K562 (cell line): Measurements from ENCODE around the gene CCL27. TPM values are rescaled to one million over a fixed set of nuclear protein-coding genes. Genes with fewer than 3 reads are reported as not detected.
A peak's percentile ranks its signal among the peaks of the same experiment; 100 is the strongest.

Experiments
- BMI1 ChIP-seq: fragments of 150-350 bp; IDR thresholded peaks from 2 replicates; pipeline ENCODE4 v1.6.1; 2014; ENCODE audit warnings: low read length
- ETV5 ChIP-seq: sonication (generic); formaldehyde crosslinking; IDR thresholded peaks from 2 replicates; pipeline ENCODE4 v1.4.0; 2020; ENCODE audit warnings: low read depth, mild to moderate bottlenecking, missing genetic modification reagents
- MCM5 ChIP-seq: fragments of 450-650 bp; IDR thresholded peaks from 2 replicates; pipeline ENCODE4 v1.6.1; 2016; ENCODE audit warnings: low read depth
- SMARCA4 ChIP-seq: fragments of 450-650 bp; IDR thresholded peaks from 2 replicates; pipeline ENCODE4 v1.6.1; 2016
- SREBF1 ChIP-seq: fragments of 150-350 bp; IDR thresholded peaks from 2 replicates; pipeline ENCODE4 v1.6.1; 2014; ENCODE audit warnings: antibody characterized with exemption, low read depth, low read length, borderline replicate concordance
- YY1 ChIP-seq, 3 experiments: IDR thresholded peaks; 2 replicates each; pipeline ENCODE4 v1.6.1; 2011; ENCODE audit warnings: low read length in 2 of 3, mild to moderate bottlenecking in 2 of 3, moderate library complexity in 2 of 3, borderline replicate concordance in 1 of 3, control low read depth in 1 of 3, low read depth in 1 of 3; ENCODE audit not compliant: insufficient read depth in 3 of 3, insufficient replicate concordance in 2 of 3, control insufficient read depth in 1 of 3, insufficient read length in 1 of 3; ENCODE audit errors: extremely low read depth in 1 of 3
- ZC3H11A ChIP-seq: IDR thresholded peaks from 2 replicates; pipeline ENCODE4 v1.6.1; 2012; ENCODE audit warnings: low read depth, low read length, improper control_type of control experiment
- ZNF217 ChIP-seq: sonication (generic); formaldehyde crosslinking; IDR thresholded peaks from 2 replicates; pipeline ENCODE4 v1.8.0; 2022; ENCODE audit warnings: mild to moderate bottlenecking, missing genetic modification reagents
- polyA plus RNA-seq, 8 experiments: library from polyadenylated mRNA; depleted of rRNA in 4 of 8; stranded (reverse) in 5 of 8; unstranded in 3 of 8; fragments of >200 nt; fragmentation: Nextera tagmentation in 2 of 8; fragmentation: Illumina TruSeq in 1 of 8; extraction: Ambion mirVana in 2 of 8; extraction: Trizol in 1 of 8; gene quantifications; 2 replicates each; pipeline versions ENCODE4 v1.2.1 to v1.2.3, GENCODE V29; 2011 to 2014; ENCODE audit warnings: inconsistent platforms in 1 of 8, missing spikeins in 1 of 8
- total RNA-seq, 7 experiments: library from RNA; depleted of rRNA in 6 of 7; stranded (reverse); fragments of >200 nt in 6 of 7; fragmentation: Illumina TruSeq in 2 of 7; extraction: Trizol in 2 of 7; gene quantifications; 2 replicates each; pipeline versions ENCODE4 v1.2.1 to v1.2.3, GENCODE V29; 2011 to 2021; ENCODE audit warnings: low replicate concordance in 1 of 7
- TF ChIP-seq, protein P1 (sequence below): fragments of 250-450 bp; sonication (Bioruptor Pico); IDR thresholded peaks from 2 replicates; pipeline ENCODE4 v1.5.0; 2020; ENCODE audit warnings: mild to moderate bottlenecking, borderline replicate concordance
- TF ChIP-seq, protein P2 (sequence below), 2 experiments: IDR thresholded peaks; 2 replicates each; pipeline ENCODE4 v1.6.1; 2012; ENCODE audit warnings: improper control_type of control experiment in 2 of 2, low read depth in 2 of 2, low read length in 2 of 2, borderline replicate concordance in 1 of 2
- TF ChIP-seq, protein P3 (sequence below): fragments of 450-650 bp; IDR thresholded peaks from 2 replicates; pipeline ENCODE4 v1.6.1; 2016; ENCODE audit warnings: mild to moderate bottlenecking
- TF ChIP-seq, protein P4 (sequence below), 2 experiments: fragments of 450-650 bp; IDR thresholded peaks; 2 replicates each; pipeline ENCODE4 v1.6.1; 2016

Gene CCL27
- total and polyA plus RNA-seq, 9 of the 15 experiments (the other 6 are each of a cell fraction or from before 2014, with no cell fraction given): 0.10 to 0.53 (median 0.27) TPM; not detected in 5

DNA sequence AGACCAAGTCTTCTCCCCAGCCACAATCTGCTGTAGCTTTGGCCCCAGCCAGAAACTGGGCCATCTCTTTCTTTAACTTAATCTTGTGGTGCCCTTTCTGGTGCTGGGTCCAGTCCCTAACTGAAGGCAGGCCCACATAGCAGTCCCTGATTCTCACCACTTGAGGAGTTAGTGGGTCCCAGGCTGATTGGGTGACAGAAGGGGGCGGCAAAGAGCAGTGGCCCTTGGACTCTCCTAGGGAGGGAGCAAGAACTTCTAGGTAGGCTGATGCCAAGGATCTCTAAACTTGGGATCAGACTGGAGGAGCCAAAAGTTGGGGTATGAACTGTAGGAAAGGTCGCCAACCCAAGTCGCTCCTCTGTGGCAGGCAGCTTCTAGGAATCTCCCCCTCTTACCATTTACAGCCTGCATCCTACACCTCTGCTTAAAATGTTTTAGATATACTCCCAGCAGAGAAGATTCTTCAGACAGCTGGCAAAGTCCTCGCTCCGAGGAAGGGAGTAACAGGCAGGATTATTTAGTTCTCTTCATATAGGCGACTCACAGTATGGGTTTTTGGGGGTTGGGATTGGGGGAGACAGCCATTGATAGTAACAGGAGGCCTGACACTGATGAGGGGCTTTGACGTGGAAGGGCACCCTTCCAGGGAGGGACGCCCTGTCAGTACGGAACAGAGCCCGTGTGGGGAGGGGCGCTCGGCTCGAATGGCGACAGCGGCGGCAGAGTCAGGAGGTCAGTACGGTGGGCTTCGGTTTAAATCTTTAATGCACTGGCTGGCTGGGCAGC lies 2.0 kb upstream of the CCL27 start (continued):
- TF ChIP-seq, protein P1, sequence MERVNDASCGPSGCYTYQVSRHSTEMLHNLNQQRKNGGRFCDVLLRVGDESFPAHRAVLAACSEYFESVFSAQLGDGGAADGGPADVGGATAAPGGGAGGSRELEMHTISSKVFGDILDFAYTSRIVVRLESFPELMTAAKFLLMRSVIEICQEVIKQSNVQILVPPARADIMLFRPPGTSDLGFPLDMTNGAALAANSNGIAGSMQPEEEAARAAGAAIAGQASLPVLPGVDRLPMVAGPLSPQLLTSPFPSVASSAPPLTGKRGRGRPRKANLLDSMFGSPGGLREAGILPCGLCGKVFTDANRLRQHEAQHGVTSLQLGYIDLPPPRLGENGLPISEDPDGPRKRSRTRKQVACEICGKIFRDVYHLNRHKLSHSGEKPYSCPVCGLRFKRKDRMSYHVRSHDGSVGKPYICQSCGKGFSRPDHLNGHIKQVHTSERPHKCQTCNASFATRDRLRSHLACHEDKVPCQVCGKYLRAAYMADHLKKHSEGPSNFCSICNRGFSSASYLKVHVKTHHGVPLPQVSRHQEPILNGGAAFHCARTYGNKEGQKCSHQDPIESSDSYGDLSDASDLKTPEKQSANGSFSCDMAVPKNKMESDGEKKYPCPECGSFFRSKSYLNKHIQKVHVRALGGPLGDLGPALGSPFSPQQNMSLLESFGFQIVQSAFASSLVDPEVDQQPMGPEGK (CRISPR knock-in tag): no peak
- TF ChIP-seq, protein P2, sequence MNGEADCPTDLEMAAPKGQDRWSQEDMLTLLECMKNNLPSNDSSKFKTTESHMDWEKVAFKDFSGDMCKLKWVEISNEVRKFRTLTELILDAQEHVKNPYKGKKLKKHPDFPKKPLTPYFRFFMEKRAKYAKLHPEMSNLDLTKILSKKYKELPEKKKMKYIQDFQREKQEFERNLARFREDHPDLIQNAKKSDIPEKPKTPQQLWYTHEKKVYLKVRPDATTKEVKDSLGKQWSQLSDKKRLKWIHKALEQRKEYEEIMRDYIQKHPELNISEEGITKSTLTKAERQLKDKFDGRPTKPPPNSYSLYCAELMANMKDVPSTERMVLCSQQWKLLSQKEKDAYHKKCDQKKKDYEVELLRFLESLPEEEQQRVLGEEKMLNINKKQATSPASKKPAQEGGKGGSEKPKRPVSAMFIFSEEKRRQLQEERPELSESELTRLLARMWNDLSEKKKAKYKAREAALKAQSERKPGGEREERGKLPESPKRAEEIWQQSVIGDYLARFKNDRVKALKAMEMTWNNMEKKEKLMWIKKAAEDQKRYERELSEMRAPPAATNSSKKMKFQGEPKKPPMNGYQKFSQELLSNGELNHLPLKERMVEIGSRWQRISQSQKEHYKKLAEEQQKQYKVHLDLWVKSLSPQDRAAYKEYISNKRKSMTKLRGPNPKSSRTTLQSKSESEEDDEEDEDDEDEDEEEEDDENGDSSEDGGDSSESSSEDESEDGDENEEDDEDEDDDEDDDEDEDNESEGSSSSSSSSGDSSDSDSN (IDR thresholded peaks at IDR 0.05; ENCODE audit: borderline replicate concordance in 1 of 2, low read depth in 2 of 2, low read length in 2 of 2): 0 out of 4 replicates have a peak, but pooled peaks of 1 of the 2 experiments have one; percentile 34
- TF ChIP-seq, protein P3, sequence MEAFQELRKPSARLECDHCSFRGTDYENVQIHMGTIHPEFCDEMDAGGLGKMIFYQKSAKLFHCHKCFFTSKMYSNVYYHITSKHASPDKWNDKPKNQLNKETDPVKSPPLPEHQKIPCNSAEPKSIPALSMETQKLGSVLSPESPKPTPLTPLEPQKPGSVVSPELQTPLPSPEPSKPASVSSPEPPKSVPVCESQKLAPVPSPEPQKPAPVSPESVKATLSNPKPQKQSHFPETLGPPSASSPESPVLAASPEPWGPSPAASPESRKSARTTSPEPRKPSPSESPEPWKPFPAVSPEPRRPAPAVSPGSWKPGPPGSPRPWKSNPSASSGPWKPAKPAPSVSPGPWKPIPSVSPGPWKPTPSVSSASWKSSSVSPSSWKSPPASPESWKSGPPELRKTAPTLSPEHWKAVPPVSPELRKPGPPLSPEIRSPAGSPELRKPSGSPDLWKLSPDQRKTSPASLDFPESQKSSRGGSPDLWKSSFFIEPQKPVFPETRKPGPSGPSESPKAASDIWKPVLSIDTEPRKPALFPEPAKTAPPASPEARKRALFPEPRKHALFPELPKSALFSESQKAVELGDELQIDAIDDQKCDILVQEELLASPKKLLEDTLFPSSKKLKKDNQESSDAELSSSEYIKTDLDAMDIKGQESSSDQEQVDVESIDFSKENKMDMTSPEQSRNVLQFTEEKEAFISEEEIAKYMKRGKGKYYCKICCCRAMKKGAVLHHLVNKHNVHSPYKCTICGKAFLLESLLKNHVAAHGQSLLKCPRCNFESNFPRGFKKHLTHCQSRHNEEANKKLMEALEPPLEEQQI: no peak
- TF ChIP-seq ZNF217 (CRISPR knock-in tag): no peak
- TF ChIP-seq ETV5 (CRISPR knock-in tag): 0 out of 2 replicates have a peak, but pooled peaks have one; percentile 30
- no peak for TF ChIP-seq BMI1
- TF ChIP-seq YY1 (IDR thresholded peaks at IDR 0.05; ENCODE audit: borderline replicate concordance in 1 of 3, control insufficient read depth in 1 of 3, extremely low read depth in 1 of 3, insufficient read depth in 3 of 3, insufficient read length in 1 of 3, insufficient replicate concordance in 2 of 3, low read depth in 1 of 3, low read length in 2 of 3): no peak
- TF ChIP-seq ZC3H11A: no peak
- TF ChIP-seq SREBF1: no peak
- TF ChIP-seq MCM5: no peak
- TF ChIP-seq SMARCA4: peak; percentile 47
- TF ChIP-seq, protein P4, sequence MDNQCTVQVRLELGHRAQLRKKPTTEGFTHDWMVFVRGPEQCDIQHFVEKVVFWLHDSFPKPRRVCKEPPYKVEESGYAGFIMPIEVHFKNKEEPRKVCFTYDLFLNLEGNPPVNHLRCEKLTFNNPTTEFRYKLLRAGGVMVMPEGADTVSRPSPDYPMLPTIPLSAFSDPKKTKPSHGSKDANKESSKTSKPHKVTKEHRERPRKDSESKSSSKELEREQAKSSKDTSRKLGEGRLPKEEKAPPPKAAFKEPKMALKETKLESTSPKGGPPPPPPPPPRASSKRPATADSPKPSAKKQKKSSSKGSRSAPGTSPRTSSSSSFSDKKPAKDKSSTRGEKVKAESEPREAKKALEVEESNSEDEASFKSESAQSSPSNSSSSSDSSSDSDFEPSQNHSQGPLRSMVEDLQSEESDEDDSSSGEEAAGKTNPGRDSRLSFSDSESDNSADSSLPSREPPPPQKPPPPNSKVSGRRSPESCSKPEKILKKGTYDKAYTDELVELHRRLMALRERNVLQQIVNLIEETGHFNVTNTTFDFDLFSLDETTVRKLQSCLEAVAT (IDR thresholded peaks at IDR 0.05): peak in 1 of 2 experiments; percentile 74; a peak in 2 of 4 replicates
